HG03066 (cell line): ENCODE data around the gene SLC35F1.
"Not testable (repeated sequence)": the region's sequence is repeated elsewhere in the genome, so short reads cannot be mapped to it uniquely, and the experiment has no call there.

Experiments
- ATAC-seq: cut with Tn5 transposase; IDR thresholded peaks from one replicate; pipeline ENCODE4 v1.9.1; 2021; ENCODE audit warnings: low read depth; ENCODE audit not compliant: unreplicated experiment

The SLC35F1 gene

DNA sequence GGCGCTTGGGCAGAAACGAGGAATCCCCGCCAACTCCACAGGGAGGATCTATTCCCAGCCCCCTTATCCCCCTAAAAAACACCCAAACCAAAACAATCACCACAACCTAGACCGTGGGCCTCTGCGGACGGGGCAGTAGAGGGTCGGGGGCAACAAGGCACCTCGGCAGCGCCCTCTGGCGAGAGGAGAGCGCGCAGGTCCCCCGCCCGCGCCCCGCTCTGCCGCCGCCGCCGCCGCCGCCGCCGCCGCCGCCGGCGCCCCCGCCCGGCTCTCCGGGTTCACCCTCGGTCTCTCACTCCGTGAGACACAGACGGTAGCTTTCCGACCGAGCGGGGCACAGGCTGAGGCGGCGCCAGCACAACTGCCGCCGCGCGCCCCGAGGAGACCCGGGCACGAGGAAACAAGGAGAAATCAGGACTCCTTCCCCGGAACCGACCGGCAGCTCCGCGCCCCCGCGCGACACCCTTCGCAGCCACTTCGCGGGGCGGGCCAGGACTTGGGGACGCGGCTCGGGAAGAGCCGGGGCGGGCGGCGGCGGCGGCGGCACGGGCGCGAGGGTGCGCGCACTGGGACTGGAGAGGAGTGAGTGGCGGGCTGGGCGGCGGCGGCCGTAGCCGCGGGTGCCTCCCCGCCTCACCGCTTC lies at the start of gene SLC35F1:
TSS of gene SLC35F1 (plus strand) at position 307 of the 643 bp plus-strand sequence.
- ATAC-seq: peak; percentile 56

DNA sequence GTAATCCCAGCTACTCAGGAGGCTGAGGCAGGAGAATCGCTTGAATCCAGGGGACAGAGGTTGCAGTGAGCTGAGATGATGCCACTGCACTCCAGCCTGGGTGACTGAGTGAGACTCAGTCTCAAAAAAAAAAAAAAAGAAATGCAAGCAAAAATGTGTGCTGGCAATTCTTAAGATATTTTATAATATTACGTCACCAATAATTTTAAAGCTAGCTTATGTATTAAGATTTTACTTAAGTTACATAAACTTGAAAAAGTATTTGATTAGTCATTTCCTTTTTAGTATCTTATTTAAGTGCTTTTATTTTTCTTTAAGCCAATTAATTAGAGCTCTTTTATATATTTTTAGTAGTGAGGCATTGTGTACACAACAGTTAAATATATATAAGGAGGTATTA lies 48.5 kb upstream of the SLC35F1 start:
- not testable (repeated sequence) for ATAC-seq

DNA sequence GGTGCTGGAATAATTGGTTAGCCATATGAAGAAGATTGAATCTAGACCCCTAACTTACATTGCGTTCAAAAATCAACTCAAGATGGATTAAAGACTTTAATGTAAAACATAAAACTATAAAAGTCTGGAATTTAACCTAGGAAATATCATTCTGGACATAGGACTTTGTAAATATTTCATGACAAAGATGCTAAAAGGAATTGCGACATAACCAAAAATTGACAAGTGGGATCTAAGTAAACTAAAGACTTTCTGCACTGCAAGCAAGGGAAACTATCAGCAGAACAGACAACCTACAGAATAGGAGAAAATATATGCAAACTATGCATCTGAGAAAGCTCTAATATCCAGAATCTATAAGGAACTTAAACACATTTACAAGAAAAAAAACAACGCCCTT lies 45.5 kb upstream of the SLC35F1 start:
- no peak for ATAC-seq

DNA sequence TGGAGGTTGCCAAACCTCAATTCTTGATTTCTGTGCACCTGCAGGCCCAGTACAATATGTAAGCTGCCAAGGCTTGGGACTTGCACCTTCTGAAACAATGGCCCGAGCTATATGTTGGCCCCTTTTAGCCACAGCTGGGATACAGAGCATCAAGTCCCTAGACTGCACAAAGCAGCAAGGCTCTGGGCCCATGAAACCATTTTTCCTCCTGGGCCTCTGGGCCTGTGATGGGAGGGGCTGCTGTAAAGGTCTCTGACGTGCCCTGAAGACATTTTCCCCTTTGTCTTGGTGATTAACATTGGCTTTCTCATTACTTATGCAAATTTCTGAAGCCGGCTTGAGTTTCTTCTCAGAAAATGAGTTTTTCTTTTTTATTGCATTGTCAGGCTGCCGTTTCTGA lies 40.5 kb upstream of the SLC35F1 start:
- no peak for ATAC-seq

DNA sequence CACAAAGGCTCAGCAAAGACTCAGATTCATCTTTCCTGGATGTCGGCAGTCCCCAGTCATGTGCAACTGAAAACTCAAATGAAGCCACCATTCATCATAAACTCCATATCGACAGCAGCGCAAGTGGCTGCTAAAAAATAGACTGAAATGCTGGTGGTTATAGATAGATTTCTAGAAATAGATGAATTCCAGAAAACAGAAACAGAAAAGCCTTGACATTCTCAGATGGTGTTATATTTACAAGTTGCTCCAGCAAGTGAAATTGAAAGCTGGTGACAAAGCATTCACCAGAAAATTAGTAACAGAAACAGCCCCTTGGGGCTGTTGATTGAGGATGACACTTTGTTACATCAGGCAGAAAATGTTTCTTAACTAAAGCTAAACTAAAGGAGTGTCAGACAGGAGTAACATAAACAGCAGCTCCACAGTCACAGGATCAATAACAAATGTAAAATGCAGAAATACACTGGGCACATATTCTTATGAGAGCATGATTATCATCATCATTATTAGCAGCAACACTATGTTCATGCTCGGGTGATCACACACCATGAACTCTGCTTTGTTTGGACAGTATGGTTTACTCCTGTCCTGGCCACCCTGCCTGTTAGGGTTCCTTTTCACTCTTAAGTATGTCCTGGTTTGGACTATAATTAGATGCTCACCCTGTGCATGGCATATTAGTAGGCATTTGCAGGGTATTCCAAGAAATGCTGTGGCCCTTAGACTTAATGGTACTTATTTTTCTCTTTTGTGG lies 36.4 kb upstream of the SLC35F1 start:
- no peak for ATAC-seq

DNA sequence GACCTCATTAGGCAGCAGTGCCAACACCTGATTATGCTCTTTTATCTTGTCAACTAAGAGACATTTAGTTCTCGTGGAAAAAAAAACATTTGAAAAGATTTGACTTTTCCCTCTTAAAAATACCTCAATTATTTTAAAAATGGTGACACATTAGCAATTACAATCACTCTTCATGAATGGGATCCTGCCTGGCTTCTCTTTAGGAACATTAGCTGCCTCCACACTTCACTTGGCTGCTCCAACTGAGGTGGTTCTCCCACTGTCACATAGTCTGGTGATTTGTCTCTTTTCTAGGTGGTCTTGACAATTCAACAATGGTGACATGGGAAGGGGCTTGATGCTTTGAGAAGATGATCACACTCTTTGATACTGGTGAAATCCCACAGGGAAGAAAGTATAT lies 26.2 kb upstream of the SLC35F1 start:
- ATAC-seq: no peak

DNA sequence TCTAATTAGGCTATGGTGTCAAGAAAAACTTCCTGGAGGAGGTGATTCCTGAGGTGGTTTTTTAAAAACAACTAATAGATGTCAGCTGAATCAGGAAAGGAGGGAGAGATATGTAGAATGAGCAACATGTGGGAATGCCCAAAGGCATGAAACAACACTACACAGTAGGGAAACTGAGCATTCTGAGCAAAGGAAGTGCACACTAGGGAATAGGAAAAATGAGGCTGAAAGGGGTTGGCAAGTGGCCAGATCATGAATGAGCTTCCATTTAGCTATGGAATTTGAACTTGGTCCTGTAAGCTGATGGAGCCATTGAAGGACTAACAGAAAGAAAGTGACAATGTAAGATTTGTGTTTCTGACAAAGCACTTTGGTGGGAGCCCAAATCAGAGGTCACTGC lies 16.9 kb upstream of the SLC35F1 start:
- no peak for ATAC-seq

DNA sequence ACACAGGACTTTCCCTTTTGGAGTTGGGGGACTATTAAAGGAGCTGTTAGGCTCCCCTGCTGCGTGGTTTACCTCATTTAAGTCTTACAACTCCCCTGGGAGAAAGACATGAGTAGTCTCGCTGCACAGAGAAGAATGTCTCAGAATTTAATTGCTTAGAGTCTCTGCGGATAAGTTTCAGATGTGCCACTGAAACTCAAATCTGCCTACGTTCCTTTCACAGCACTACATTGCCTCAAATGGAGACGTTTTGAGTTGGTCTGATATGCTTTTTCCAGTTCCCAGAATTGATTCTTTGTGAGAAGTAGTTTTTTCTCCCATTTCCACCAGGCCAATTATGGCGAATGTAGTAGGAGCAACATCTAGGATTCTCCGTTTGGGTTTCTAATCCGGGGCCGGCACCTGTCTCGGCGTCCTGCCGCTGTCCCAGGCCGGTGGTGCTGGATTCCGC lies 532 bp upstream of the SLC35F1 start:
- peak; percentile 46 for ATAC-seq

DNA sequence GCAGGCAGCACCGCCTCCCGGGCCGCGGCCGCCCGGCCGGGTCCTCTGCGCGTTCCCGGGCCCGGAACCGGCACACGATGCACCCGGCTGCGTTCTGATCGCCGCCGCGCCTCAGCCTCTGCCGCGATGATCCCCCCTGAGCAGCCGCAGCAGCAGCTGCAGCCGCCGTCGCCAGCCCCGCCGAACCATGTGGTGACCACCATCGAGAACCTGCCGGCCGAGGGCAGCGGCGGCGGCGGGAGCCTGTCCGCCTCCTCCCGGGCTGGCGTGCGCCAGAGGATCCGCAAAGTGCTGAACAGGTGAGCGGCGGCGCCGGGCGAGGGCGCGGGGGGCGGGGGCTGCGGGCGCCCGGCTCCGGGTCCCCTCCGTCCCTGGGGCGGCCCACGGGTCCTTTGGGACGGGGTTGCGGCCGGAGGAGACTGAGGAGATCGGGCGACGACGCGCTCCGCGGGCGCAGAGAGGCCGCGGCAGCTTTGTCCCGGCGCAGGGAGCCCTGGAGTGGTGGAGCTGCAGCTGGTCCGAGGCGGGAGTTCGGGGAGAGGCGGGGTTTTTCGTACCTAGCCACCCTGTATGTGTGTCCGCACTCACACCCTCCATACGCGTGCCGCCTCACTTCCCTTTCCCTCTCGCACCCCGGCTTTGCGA lies 659 bp downstream of the SLC35F1 start:
- ATAC-seq: peak; percentile 27

DNA sequence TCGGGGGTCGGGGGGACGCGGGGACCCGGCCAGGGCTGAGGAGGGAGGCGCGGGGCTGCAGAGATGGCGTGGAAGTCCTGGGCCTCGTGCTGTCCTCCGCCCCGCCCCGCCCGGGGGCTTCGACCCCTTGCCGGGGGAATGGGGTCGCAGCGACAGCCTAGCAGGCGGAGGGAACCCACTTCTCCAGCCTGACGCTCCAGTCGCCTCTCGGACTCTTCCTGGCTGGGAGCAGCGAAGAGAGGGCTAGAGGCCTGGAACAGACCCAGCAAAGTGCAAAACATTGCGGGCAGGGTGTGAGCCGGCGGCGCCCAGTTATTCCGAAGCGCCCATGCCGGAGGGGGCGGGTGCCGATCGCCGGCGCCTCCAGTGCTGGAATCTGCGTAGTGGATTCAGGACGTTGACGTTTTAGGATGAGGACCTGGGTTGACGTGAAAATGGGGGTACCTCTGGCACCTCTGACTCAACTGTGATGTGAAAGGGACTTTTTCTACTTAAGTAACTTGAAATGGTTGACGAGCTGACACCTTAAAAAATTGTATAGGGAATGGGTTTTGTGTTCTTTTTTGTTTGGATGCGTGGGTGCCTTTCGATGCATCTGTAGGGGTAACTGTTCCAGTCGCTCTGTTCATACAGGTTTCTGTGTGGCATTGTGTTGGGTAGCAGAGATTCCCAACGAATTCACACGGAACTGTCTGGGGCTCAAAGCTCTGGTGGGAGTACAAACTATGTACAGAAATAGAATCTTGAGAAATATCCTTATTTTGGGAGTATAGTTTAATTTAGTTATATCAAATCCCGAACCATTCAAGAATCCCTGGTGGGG lies 1.4 kb downstream of the SLC35F1 start:
- no peak for ATAC-seq

DNA sequence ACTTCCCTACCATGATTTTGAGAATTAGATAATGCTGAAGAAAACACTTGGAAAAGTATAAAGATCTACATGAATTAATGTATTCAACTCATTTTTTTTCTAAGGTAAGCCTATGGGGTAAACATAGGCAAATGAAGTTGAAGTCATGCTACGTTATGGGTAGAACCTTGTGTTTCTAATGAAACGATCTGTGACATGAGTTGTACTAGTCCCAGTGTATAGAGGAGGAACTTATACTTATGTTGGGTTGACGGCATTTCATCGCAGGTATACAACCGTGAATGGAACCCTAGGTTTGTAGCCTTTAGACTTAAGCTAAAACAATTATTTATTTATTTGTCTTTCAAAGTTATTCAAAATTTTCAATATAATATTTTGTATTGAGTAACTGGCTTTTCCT lies 2.6 kb downstream of the SLC35F1 start:
- ATAC-seq: no peak

DNA sequence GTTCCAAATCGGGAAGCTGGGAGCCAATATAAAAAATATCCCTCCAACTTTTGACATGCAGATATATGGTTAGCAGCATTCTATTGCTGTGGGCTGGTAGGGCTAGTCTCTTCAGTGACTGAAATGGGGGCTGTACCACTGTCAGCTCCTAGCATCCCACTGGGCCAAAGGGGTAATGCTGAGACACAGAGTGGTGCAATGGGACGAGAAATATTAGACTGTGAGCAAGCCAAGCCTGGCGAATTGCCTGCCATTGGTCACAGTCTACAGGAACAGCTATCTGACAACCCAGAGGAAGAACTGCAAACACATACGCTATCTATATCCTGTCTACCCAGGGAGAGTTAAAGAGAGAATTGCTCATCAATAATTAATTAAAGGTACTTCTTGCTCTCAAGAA lies 3.5 kb downstream of the SLC35F1 start:
- ATAC-seq: no peak

DNA sequence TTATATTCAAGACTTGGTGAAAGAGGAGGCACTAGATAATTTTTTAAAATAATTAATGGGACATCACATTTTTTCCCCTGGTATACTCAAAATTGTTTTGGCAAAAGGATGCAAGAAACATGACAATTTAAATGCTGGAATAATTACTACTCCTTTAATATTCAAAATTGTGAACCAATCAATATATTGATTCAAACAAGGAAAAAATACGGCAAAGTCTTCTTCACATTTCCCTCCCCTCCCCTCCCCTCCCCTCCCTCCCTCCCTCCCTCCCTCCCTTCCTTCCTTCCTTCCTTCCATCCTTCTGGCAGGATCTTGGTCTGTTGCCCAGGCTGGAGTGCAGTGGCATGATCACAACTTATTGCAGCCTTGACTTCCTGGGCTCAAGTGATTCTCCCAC lies 4.1 kb downstream of the SLC35F1 start:
- no peak for ATAC-seq

DNA sequence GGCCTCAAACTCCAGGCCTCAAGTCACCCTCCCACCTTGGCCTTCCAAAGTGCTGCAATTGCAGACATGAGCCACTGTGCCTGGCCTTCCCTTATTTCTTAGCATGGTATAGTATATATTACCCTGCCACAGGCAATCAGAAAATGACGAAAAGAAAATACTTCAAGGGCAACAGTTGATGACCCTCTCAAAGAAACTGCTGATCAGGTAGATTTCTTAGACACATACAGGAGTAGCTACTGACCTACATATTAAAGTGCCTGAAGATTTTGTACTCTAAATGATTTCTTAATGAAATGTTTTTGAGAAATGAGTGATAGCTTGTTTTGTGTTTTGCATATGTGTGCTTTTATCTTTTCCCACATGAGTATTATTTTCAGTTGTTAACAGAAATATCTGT lies 4.6 kb downstream of the SLC35F1 start:
- ATAC-seq: no peak

DNA sequence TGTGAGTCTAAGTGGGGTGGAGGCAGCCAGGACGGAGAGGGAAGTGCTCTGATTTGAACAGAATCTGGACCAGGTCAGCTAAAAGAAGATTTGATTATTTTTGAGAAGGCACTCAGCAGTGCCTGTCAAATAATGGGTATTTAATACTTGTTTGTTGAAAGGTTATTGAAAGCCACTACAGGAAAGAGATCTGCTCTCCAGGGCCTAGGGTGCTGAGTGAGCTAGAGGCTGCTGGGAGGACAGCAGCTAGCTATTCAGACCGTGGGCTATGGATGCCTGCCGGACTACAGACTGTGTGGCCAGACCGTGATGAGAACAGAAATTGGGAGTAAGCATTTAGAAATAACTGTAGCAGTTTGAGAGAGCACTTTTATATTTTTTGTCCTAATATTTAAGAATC lies 8.8 kb downstream of the SLC35F1 start:
- no peak for ATAC-seq

DNA sequence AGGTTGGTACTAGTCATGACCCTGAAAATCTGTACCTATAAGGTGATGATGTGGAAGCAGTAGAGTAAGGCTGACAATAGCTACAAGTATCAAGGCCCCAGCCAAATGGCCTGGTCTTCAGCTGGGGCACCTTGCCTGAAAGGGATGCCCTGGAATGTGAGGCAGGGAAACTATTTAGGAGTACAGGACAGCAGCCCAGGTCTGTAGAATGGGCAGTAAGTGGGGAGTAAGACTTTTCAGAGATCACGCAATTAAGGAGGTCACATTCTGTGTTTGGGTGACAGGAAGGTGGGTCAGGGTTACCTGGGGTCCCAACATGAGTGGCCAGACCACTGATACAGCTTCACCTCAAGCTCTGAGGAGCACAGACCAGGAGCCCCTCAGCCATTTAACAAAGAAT lies 9.4 kb downstream of the SLC35F1 start:
- no peak for ATAC-seq

DNA sequence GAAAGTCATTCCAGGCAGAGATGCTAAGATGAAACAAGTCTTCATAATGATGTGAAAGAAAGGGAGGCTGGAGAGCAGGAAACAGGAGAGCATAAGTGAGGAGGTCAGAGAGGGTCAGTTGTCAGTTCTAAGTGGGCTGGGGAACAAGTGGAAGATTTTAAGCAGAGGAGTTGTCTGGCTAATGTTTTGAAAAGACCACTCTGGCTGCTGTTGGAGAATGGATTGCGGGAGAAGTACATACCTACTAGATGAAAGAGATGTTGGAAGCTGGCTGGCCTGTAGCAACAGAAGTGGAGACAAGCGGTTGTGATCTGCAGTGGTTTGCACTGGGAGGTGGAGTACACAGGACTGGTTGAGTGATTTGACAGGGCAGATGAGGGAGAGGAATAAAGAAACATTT lies 10.1 kb downstream of the SLC35F1 start:
- no peak for ATAC-seq

DNA sequence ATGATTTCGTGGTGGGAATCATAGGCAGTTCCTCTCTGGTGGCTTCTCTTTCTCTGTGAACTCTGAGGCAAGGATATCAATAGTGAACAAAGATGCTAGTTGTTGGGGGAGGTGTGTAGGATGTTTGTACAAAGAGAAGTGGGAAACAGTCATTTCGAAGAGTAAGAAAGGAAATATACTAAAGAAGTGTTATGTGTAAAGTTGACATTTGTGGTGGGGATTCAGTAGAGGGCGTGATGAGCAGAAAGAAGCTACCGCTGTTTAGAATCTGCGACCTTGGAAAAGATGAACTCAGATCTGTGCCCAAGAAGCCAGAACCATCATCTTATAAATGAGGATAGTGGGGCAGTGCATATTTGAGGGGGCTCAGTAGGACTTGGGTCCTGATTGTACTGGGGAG lies 11.4 kb downstream of the SLC35F1 start:
- no peak for ATAC-seq

DNA sequence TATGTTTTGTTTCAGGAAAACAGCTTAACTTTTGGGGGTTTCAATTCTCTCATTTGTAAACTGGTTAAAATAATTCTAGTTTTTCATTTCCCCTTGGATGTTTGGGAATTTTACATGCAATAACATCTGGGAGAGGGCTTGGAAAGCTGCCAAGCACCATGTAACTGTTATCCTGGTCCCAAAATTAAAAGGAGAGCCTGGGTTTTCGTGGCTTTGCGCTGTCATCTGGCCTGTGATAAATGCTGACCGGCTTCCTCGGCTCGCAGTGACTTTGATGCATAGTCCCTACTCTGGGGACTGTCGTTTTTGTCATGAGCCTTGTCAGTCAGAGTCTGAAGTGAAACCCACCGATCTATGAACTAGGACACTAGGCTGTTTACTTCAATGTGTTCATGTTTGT lies 12.2 kb downstream of the SLC35F1 start:
- no peak for ATAC-seq

DNA sequence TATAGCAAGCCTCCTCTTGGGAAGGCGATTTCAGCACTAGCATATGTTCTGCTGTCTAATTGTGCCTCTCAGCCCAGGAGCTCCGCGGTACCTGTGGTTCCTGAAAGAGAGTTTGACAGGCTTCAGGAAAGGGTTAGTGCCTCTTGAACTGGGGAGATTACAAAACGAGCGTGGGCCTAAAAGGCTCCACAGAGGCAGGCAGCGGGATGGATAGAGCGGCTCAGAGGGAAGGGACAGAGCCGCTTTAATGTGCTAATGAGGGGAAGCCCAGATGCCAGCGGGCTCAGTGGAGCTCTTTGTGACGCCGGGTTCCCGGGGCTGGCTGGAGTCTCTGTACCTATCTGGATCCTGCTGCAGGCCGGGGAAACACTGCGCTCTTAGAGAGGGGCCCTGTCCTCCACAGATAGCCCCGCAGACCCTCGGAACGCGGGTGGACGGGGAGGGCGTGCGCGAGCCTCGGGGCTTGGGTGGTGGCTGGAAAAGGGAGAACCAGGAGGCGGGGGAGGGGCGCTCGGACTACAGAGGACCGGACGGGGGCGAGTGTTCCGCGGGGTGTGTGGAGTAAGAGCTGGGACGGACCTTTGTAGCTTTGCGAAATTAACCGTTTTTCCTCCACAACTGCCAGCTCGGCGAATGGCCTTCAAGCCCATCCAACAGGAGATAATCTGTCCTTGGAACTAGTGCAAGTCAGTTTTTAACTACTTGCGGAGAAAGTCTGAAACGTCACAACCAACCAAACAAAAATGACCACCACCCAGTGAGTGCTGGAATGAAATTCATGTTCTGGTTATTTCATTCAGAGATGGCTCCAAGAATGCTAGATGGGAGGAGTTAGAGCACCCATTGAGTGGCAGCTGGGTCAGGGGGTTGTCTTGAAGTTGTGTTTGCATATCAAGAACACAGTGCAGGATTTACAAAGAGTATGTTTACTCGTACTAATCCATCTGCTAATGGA lies 13.0 kb downstream of the SLC35F1 start:
- no peak for ATAC-seq
